Lower leg skin (tissue), 3 donors: Measurements from ENCODE around the gene FOSL2.
A peak's percentile ranks its signal among the peaks of the same experiment; 100 is the strongest.

ENCODE experiments used
- CTCF ChIP-seq, 3 donors: fragments of 450-650 bp; IDR thresholded peaks; one replicate each; pipeline ENCODE4 v1.5.1; 2016; ENCODE audit warnings: antibody characterized with exemption in 3 of 3, mild to moderate bottlenecking in 3 of 3, moderate library complexity in 2 of 3
- POLR2A ChIP-seq, 2 donors: fragments of 450-650 bp; IDR thresholded peaks; one replicate each; pipeline ENCODE4 v1.6.1; 2016 to 2017; ENCODE audit warnings: antibody characterized with exemption in 2 of 2, mild to moderate bottlenecking in 1 of 2, moderate library complexity in 1 of 2

DNA sequence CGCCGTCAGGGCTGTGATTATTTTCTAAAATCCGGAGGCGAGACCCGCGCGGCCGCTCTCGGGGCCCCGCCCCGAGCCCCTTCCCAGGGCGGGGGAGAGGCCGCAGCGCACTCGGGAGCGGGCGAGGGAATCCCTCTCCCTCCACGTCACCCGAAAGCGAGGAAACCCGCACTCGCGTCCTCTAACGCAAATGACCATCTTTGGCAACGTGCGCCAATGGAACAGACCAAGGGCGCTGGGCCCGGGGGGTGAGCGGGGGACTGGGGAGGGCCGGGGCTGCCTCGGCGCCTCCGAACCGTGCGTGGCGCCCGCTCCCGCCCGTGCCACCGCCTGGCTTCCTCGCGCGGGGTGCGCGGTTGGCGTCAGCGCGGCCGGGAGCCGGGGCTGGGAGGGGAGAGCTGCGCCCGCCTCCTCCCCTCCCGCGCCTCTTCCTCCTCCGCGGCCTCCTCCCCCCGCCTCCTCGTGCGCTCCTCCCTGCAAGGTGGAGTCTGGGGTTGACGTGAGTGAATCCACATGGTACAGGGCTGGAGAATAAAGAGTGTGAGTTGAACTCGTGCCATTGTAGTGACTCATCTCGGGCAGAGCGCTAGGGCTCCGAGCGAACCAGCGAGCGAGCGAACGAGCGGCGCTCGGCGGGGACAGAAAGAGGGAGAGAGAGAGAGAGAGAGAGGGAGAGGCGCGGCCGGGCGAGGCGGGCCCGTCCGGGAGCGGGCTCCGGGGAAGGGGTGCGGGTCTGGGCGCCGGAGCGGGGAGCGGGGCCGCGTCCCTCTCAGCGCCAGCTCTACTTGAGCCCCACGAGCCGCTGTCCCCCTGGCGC, at the start of gene FOSL2:
- peak in 1 of 2 donors; percentile 81 for TF ChIP-seq POLR2A (IDR thresholded peaks at IDR 0.05)
- TF ChIP-seq CTCF (IDR thresholded peaks at IDR 0.05) = no peak
